Mesothelial cell of epicardium (in vitro differentiated cells): Measurements from ENCODE around the gene HAUS7. TPM values are rescaled to one million over a fixed set of nuclear protein-coding genes. Genes with fewer than 3 reads are reported as not detected.
A peak's percentile ranks its signal among the peaks of the same experiment; 100 is the strongest.
"Not testable (repeated sequence)": the region's sequence is repeated elsewhere in the genome, so short reads cannot be mapped to it uniquely, and the experiment has no call there.

Experiments
- DNase-seq, 2 experiments: peaks; one replicate each; pipeline ENCODE4 v3.0.0; 2021; ENCODE audit warnings: low spot score in 2 of 2; ENCODE audit not compliant: unreplicated experiment in 2 of 2
- H3K27ac Mint-ChIP-seq: 2 replicates; pipeline ENCODE4 v1.8.0; 2021; ENCODE audit warnings: mixed read lengths
- H3K27me3 Mint-ChIP-seq: 2 replicates; pipeline ENCODE4 v1.8.0; 2021; ENCODE audit warnings: low read depth, mixed read lengths
- H3K36me3 Mint-ChIP-seq: 2 replicates; pipeline ENCODE4 v1.8.0; 2021; ENCODE audit warnings: mixed read lengths
- H3K4me1 Mint-ChIP-seq: 2 replicates; pipeline ENCODE4 v1.8.0; 2021; ENCODE audit warnings: mixed read lengths
- H3K4me3 Mint-ChIP-seq: 2 replicates; pipeline ENCODE4 v1.8.0; 2021; ENCODE audit warnings: mild to moderate bottlenecking, moderate library complexity, mixed read lengths
- H3K9me3 Mint-ChIP-seq: 2 replicates; pipeline ENCODE4 v1.8.0; 2021; ENCODE audit warnings: mixed read lengths
- total RNA-seq: library from RNA; stranded (reverse); gene quantifications from 3 replicates; pipeline ENCODE4 v1.2.1, GENCODE V29; 2021
- TF ChIP-seq, protein P1 (sequence below): fragments of 200-600 bp; sonication (generic); IDR thresholded peaks from one replicate; pipeline ENCODE4 v1.5.0; 2021; ENCODE audit warnings: antibody characterized with exemption; ENCODE audit not compliant: unreplicated experiment

The HAUS7 gene
- total RNA-seq, 1 donor from 2014 or later: 24.7 TPM

GRCh38 chrX:153406903-153407302 lies 63.5 kb downstream of the HAUS7 start:
- H3K4me3 Mint-ChIP-seq: no peak overlapping the region
- no peak for DNase-seq
- H3K27ac Mint-ChIP-seq: no peak overlapping the region
- peaks cover 32% of the 10 kb centered on the region for H3K27me3 Mint-ChIP-seq
- peaks cover 8% of the 10 kb centered on the region for H3K4me1 Mint-ChIP-seq
- peaks cover 16% of the 10 kb centered on the region for H3K9me3 Mint-ChIP-seq
- peaks cover 3% of the 10 kb centered on the region for H3K36me3 Mint-ChIP-seq
- TF ChIP-seq, protein P1, sequence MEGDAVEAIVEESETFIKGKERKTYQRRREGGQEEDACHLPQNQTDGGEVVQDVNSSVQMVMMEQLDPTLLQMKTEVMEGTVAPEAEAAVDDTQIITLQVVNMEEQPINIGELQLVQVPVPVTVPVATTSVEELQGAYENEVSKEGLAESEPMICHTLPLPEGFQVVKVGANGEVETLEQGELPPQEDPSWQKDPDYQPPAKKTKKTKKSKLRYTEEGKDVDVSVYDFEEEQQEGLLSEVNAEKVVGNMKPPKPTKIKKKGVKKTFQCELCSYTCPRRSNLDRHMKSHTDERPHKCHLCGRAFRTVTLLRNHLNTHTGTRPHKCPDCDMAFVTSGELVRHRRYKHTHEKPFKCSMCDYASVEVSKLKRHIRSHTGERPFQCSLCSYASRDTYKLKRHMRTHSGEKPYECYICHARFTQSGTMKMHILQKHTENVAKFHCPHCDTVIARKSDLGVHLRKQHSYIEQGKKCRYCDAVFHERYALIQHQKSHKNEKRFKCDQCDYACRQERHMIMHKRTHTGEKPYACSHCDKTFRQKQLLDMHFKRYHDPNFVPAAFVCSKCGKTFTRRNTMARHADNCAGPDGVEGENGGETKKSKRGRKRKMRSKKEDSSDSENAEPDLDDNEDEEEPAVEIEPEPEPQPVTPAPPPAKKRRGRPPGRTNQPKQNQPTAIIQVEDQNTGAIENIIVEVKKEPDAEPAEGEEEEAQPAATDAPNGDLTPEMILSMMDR: no peak

DNA sequence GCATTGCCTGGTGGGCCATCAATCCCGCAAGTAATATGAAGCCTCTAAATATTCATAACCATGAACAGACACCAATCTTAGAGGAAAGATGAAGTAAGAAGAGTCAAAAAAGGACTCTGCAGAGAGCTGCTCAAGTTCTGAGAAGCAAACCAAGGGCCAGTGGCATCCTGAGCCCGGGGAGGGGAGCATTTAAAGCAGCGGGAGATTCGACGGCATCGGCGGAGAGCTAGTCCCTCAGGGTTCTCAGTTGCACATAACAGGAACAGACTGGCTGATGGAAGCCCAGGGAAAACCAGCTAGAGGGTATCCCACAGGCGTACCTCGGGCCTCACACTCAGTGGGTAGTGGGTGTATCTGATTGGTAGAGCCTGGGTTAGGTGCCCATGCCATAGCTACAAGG lies 64.4 kb downstream of the HAUS7 start:
- H3K36me3 Mint-ChIP-seq: peaks cover 3% of the 10 kb centered on the region

DNA sequence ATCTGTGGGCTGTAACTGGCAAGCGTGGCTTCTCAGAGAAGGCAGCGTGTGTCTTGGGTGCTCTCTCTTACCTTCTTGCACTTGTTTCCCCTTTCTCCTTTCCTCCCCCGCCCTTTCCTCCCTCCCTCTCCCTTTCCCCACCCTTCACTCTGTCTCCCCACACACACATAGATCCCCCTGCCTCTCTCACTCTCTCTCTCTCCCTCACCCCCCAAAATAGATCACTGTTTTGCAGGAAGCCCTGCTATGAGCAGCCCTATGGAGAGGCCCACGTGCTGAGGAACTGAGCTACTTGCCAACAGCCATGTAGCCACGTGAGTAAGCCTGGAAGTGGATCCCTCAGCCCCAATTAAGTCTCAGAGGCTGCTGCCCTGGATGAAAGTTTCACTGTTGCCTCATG lies 65.0 kb downstream of the HAUS7 start:
- Mint-ChIP-seq H3K36me3 (peaks cover 3% of the 10 kb centered on the region), H3K4me1 (peaks cover 2% of the 10 kb centered on the region), H3K27ac (no peak overlapping the region), H3K4me3 (no peak overlapping the region), H3K27me3 (peaks cover 27% of the 10 kb centered on the region), H3K9me3 (peaks cover 19% of the 10 kb centered on the region)
- DNase-seq: no peak
- TF ChIP-seq, protein P1: no peak

More for the DNA sequence above, 64.4 kb downstream of the HAUS7 start:
- TF ChIP-seq, protein P1: no peak
- H3K4me3 Mint-ChIP-seq: no peak overlapping the region
- no peak overlapping the region for H3K27ac Mint-ChIP-seq
- DNase-seq: no peak
- peaks cover 23% of the 10 kb centered on the region for H3K9me3 Mint-ChIP-seq
- H3K27me3 Mint-ChIP-seq: peaks cover 30% of the 10 kb centered on the region
- H3K4me1 Mint-ChIP-seq: peaks cover 6% of the 10 kb centered on the region

GRCh38 chrX:153404333-153404732 lies 66.0 kb downstream of the HAUS7 start:
- peaks cover 19% of the 10 kb centered on the region for H3K9me3 Mint-ChIP-seq
- not testable (repeated sequence) for H3K36me3 Mint-ChIP-seq, DNase-seq, H3K27ac Mint-ChIP-seq, H3K4me1 Mint-ChIP-seq, H3K4me3 Mint-ChIP-seq
- peaks cover 27% of the 10 kb centered on the region for H3K27me3 Mint-ChIP-seq

DNA sequence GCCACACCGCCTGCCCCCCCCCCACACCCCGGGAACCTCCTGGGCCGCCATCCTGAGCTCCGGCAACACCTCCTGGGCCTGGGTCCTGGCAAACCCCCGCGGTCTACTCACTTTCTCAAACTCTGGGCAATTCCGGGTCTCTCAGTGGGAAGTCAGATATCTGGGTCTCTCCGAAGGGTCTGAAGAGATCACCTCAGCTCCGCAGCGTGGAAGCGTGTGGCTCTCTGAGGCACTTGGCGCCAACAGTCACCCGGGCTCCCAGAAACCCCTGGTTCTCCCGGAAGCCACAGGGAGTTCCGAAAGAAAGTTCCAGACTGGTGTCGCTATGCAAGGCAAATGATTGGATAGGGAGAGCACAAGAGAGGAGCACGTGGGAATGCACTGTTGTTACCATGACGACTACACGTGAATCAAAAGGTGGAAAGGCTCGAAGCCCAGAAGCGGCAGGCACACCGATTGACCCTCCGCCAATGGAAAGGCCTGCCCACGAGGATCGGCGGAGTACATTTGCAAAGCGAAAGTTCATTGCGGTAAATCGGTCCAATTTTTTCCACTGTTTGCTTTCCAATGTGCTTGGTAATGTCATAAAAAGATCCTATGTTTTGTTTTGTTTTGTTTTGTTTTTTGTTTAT lies 69.1 kb downstream of the HAUS7 start, which contains the start of gene PNMA6E:
Gene PNMA6E (minus strand): TSS at position 218 of the 632 bp plus-strand sequence. CDS start 2,501 bp downstream, outside the sequence.
- H3K4me1 Mint-ChIP-seq: no peaks in the 10 kb centered on the region
- H3K27me3 Mint-ChIP-seq: peaks cover 29% of the 10 kb centered on the region
- no peak within 1 kb of the TSS for H3K27ac Mint-ChIP-seq
- DNase-seq: no peak
- TF ChIP-seq, protein P1: no peak
- peaks cover 19% of the 10 kb centered on the region for H3K9me3 Mint-ChIP-seq
- peaks cover 3% of the 10 kb centered on the region for H3K36me3 Mint-ChIP-seq
- no peak within 1 kb of the TSS for H3K4me3 Mint-ChIP-seq

GRCh38 chrX:153400146-153401132 lies 69.9 kb downstream of the HAUS7 start:
- TF ChIP-seq, protein P1: peak; percentile 57
- Mint-ChIP-seq H3K4me1 (no peaks in the 10 kb centered on the region), H3K27me3 (peaks cover 24% of the 10 kb centered on the region), H3K4me3 (no peak overlapping the region), H3K9me3 (peaks cover 19% of the 10 kb centered on the region), H3K27ac (no peak overlapping the region), H3K36me3 (peaks cover 3% of the 10 kb centered on the region)
- DNase-seq: no peak
